Measurements from ENCODE around the gene SORL1. TPM values are rescaled to one million over a fixed set of nuclear protein-coding genes. Genes with fewer than 3 reads are reported as not detected.

The SORL1 gene
- total RNA-seq, 2 experiments from 2014 or later = 228 to 411 TPM

GRCh38 chr11:121512468-121513465 is 60.7 kb downstream of the SORL1 start:
- H3K4me1 ChIP-seq (ENCODE audit: insufficient read depth, low read length, poor library complexity, severe bottlenecking) = peaks cover 4% of the 10 kb centered on the region
- H4K20me1 ChIP-seq (ENCODE audit: insufficient read depth, low read length) = no peaks in the 10 kb centered on the region; the same call in 1 of the 2 replicates
- H3K27ac ChIP-seq (ENCODE audit: low read depth, low read length, poor library complexity, severe bottlenecking) = no peak overlapping the region

GRCh38 chr11:121513807-121514206 is 61.7 kb downstream of the SORL1 start:
- no peaks in the 10 kb centered on the region for H3K9me3 ChIP-seq (ENCODE audit: low read length)
- CTCF ChIA-PET (ENCODE audit: unreplicated experiment) = no interaction called here

More at GRCh38 chr11:121512468-121513465, 60.7 kb downstream of the SORL1 start:
- no peak overlapping the region for H3K4me2 ChIP-seq (ENCODE audit: low read length)
- no peak for TF ChIP-seq EZH2phosphoT487 (IDR thresholded peaks at IDR 0.05; ENCODE audit: borderline replicate concordance, low read depth, low read length)
- no peak for TF ChIP-seq CTCF (conservative IDR thresholded peaks at IDR 0.05; ENCODE audit: low read length)
- no peaks in the 10 kb centered on the region for H3K9me3 ChIP-seq (ENCODE audit: low read length)
- H2AFZ ChIP-seq (ENCODE audit: low read length) = no peak overlapping the region
- ChIA-PET POLR2A (interaction anchor here (0.7 to 1.0 kb wide), 3 partner anchors 9 to 117 kb away, joined by 3 read pairs; no protein-coding TSS in a partner anchor), CTCF (ENCODE audit: unreplicated experiment) (interaction anchor here (0.8 kb wide), 1 partner anchor 19 kb away, joined by 3 read pairs; no protein-coding TSS in a partner anchor)
- BruUV-seq (replicated peaks) = no TSS peak
- DNase-seq (ENCODE audit: low spot score) = no peak
- H3K79me2 ChIP-seq (ENCODE audit: insufficient read depth, low read depth, low read length) = peaks cover 89% of the 10 kb centered on the region
- H3K4me3 ChIP-seq (ENCODE audit: low read depth, low read length, poor library complexity, severe bottlenecking) = no peak overlapping the region
- H3K36me3 ChIP-seq (ENCODE audit: insufficient read depth, low read length) = peaks cover 99% of the 10 kb centered on the region
- H3K9me2 ChIP-seq (ENCODE audit: insufficient read depth, low read length) = no peaks in the 10 kb centered on the region
- intact Hi-C loops (cut with micrococcal nuclease; ENCODE audit: unreplicated experiment) = no loop called here

More at GRCh38 chr11:121513807-121514206, 61.7 kb downstream of the SORL1 start:
- Histone ChIP-seq H2AFZ (ENCODE audit: low read length) (no peak overlapping the region), H4K20me1 (ENCODE audit: insufficient read depth, low read length) (no peaks in the 10 kb centered on the region), H3K9me2 (ENCODE audit: insufficient read depth, low read length) (no peaks in the 10 kb centered on the region), H3K36me3 (ENCODE audit: insufficient read depth, low read length) (peaks cover 99% of the 10 kb centered on the region), H3K27ac (ENCODE audit: low read depth, low read length, poor library complexity, severe bottlenecking) (no peak overlapping the region), H3K4me2 (ENCODE audit: low read length) (no peak overlapping the region), H3K79me2 (ENCODE audit: insufficient read depth, low read depth, low read length) (peaks cover 78% of the 10 kb centered on the region), H3K4me3 (ENCODE audit: low read depth, low read length, poor library complexity, severe bottlenecking) (no peak overlapping the region), H3K4me1 (ENCODE audit: insufficient read depth, low read length, poor library complexity, severe bottlenecking) (no peaks in the 10 kb centered on the region)
- POLR2A ChIA-PET = interaction anchor here (0.5 to 1.1 kb wide), 4 partner anchors 11 to 115 kb away, joined by 3 to 4 read pairs (median 3); no protein-coding TSS in a partner anchor
- no TSS peak for BruUV-seq (replicated peaks)
- TF ChIP-seq EZH2phosphoT487 (IDR thresholded peaks at IDR 0.05; ENCODE audit: borderline replicate concordance, low read depth, low read length) = no peak
- no peak for TF ChIP-seq CTCF (conservative IDR thresholded peaks at IDR 0.05; ENCODE audit: low read length)
- intact Hi-C loops (cut with micrococcal nuclease; ENCODE audit: unreplicated experiment) = no loop called here
- no peak for DNase-seq (ENCODE audit: low spot score)

Measured in OCI-LY7 (cell line).